ENCODE measurements around the gene AP1S1. TPM values are rescaled to one million over a fixed set of nuclear protein-coding genes. Genes with fewer than 3 reads are reported as not detected.

Gene AP1S1
- total and polyA plus RNA-seq, 2 of the 13 experiments (the other 11 are each of a cell fraction or from before 2014, with no cell fraction given): 57.5 to 68.1 TPM

- TF ChIP-seq, protein P1, sequence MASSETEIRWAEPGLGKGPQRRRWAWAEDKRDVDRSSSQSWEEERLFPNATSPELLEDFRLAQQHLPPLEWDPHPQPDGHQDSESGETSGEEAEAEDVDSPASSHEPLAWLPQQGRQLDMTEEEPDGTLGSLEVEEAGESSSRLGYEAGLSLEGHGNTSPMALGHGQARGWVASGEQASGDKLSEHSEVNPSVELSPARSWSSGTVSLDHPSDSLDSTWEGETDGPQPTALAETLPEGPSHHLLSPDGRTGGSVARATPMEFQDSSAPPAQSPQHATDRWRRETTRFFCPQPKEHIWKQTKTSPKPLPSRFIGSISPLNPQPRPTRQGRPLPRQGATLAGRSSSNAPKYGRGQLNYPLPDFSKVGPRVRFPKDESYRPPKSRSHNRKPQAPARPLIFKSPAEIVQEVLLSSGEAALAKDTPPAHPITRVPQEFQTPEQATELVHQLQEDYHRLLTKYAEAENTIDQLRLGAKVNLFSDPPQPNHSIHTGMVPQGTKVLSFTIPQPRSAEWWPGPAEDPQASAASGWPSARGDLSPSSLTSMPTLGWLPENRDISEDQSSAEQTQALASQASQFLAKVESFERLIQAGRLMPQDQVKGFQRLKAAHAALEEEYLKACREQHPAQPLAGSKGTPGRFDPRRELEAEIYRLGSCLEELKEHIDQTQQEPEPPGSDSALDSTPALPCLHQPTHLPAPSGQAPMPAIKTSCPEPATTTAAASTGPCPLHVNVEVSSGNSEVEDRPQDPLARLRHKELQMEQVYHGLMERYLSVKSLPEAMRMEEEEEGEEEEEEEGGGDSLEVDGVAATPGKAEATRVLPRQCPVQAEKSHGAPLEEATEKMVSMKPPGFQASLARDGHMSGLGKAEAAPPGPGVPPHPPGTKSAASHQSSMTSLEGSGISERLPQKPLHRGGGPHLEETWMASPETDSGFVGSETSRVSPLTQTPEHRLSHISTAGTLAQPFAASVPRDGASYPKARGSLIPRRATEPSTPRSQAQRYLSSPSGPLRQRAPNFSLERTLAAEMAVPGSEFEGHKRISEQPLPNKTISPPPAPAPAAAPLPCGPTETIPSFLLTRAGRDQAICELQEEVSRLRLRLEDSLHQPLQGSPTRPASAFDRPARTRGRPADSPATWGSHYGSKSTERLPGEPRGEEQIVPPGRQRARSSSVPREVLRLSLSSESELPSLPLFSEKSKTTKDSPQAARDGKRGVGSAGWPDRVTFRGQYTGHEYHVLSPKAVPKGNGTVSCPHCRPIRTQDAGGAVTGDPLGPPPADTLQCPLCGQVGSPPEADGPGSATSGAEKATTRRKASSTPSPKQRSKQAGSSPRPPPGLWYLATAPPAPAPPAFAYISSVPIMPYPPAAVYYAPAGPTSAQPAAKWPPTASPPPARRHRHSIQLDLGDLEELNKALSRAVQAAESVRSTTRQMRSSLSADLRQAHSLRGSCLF (CRISPR knock-in tag; IDR thresholded peaks at IDR 0.05; ENCODE audit: borderline replicate concordance): no peak
- TF ChIP-seq, protein P2, sequence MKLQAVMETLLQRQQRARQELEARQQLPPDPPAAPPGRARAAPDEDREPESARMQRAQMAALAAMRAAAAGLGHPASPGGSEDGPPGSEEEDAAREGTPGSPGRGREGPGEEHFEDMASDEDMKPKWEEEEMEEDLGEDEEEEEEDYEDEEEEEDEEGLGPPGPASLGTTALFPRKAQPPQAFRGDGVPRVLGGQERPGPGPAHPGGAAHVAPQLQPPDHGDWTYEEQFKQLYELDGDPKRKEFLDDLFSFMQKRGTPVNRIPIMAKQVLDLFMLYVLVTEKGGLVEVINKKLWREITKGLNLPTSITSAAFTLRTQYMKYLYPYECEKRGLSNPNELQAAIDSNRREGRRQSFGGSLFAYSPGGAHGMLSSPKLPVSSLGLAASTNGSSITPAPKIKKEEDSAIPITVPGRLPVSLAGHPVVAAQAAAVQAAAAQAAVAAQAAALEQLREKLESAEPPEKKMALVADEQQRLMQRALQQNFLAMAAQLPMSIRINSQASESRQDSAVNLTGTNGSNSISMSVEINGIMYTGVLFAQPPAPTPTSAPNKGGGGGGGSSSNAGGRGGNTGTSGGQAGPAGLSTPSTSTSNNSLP (IDR thresholded peaks at IDR 0.05; ENCODE audit: low read depth, low read length): 0 out of 2 replicates have a peak, but pooled peaks have one; percentile 32
- TF ChIP-seq EZH2 (conservative IDR thresholded peaks at IDR 0.05; ENCODE audit: low read depth, low read length) (no peak), ZNF569 (CRISPR knock-in tag; IDR thresholded peaks at IDR 0.05; ENCODE audit: borderline replicate concordance) (no peak), ZFAT (CRISPR knock-in tag; conservative IDR thresholded peaks at IDR 0.05) (no peak), MXI1 (IDR thresholded peaks at IDR 0.05; ENCODE audit: borderline replicate concordance, low read depth, low read length) (peak; percentile 70; the same call in 1 of the 3 replicates), ELK4 (CRISPR knock-in tag; IDR thresholded peaks at IDR 0.05; ENCODE audit: borderline replicate concordance) (no peak)
- TF ChIP-seq, protein P3, sequence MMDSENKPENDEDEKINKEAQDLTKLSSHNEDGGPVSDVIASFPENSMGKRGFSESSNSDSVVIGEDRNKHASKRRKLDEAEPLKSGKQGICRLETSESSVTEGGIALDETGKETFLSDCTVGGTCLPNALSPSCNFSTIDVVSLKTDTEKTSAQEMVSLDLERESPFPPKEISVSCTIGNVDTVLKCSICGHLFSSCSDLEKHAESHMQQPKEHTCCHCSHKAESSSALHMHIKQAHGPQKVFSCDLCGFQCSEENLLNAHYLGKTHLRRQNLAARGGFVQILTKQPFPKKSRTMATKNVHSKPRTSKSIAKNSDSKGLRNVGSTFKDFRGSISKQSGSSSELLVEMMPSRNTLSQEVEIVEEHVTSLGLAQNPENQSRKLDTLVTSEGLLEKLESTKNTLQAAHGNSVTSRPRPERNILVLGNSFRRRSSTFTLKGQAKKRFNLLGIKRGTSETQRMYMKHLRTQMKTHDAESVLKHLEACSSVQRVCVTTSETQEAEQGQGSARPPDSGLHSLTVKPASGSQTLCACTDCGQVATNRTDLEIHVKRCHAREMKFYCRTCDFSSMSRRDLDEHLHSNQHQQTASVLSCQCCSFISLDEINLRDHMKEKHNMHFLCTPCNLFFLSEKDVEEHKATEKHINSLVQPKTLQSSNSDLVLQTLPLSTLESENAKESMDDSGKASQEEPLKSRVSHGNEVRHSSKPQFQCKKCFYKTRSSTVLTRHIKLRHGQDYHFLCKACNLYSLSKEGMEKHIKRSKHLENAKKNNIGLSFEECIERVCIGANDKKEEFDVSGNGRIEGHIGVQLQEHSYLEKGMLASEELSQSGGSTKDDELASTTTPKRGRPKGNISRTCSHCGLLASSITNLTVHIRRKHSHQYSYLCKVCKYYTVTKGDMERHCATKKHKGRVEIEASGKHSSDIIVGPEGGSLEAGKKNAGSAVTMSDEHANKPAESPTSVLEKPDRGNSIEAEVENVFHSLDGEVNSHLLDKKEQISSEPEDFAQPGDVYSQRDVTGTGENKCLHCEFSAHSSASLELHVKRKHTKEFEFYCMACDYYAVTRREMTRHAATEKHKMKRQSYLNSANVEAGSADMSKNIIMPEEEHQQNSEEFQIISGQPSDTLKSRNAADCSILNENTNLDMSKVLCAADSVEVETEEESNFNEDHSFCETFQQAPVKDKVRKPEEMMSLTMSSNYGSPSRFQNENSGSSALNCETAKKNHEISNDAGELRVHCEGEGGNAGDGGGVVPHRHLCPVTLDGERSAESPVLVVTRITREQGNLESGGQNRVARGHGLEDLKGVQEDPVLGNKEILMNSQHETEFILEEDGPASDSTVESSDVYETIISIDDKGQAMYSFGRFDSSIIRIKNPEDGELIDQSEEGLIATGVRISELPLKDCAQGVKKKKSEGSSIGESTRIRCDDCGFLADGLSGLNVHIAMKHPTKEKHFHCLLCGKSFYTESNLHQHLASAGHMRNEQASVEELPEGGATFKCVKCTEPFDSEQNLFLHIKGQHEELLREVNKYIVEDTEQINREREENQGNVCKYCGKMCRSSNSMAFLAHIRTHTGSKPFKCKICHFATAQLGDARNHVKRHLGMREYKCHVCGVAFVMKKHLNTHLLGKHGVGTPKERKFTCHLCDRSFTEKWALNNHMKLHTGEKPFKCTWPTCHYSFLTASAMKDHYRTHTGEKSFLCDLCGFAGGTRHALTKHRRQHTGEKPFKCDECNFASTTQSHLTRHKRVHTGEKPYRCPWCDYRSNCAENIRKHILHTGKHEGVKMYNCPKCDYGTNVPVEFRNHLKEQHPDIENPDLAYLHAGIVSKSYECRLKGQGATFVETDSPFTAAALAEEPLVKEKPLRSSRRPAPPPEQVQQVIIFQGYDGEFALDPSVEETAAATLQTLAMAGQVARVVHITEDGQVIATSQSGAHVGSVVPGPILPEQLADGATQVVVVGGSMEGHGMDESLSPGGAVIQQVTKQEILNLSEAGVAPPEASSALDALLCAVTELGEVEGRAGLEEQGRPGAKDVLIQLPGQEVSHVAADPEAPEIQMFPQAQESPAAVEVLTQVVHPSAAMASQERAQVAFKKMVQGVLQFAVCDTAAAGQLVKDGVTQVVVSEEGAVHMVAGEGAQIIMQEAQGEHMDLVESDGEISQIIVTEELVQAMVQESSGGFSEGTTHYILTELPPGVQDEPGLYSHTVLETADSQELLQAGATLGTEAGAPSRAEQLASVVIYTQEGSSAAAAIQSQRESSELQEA (CRISPR knock-in tag; IDR thresholded peaks at IDR 0.05; ENCODE audit: not compliant biosample characterization): no peak
- TF ChIP-seq, protein P4, sequence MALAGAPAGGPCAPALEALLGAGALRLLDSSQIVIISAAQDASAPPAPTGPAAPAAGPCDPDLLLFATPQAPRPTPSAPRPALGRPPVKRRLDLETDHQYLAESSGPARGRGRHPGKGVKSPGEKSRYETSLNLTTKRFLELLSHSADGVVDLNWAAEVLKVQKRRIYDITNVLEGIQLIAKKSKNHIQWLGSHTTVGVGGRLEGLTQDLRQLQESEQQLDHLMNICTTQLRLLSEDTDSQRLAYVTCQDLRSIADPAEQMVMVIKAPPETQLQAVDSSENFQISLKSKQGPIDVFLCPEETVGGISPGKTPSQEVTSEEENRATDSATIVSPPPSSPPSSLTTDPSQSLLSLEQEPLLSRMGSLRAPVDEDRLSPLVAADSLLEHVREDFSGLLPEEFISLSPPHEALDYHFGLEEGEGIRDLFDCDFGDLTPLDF (CRISPR knock-in tag; IDR thresholded peaks at IDR 0.05): no peak
Measured at GRCh38 chr7:101124376-101125056, 29.8 kb upstream of the AP1S1 start (continued).

Measured in HepG2 (cell line).